KMS-11 (cell line): Measurements from ENCODE around the gene RAD17.
A peak's percentile ranks its signal among the peaks of the same experiment; 100 is the strongest.
"Not testable (repeated sequence)": the region's sequence is repeated elsewhere in the genome, so short reads cannot be mapped to it uniquely, and the experiment has no call there.

Source experiments
- H2AFZ ChIP-seq: fragments of 200-600 bp; sonication (generic); 2 replicates; pipeline ENCODE4 v1.6.1; 2016; ENCODE audit warnings: antibody characterized with exemption, mixed run types, low read depth
- H3K27ac ChIP-seq: fragments of 200-600 bp; sonication (generic); 2 replicates; pipeline ENCODE4 v1.6.1; 2016; ENCODE audit warnings: mild to moderate bottlenecking, mixed run types
- H3K27me3 ChIP-seq: fragments of 200-600 bp; sonication (generic); 2 replicates; pipeline ENCODE4 v1.6.1; 2017; ENCODE audit warnings: mild to moderate bottlenecking, low read depth, mixed run types, moderate library complexity; ENCODE audit not compliant: insufficient read depth
- H3K36me3 ChIP-seq: fragments of 200-600 bp; sonication (generic); 2 replicates; pipeline ENCODE4 v1.6.1; 2017; ENCODE audit warnings: mild to moderate bottlenecking, mixed run types; ENCODE audit not compliant: insufficient read depth
- H3K4me1 ChIP-seq: fragments of 200-600 bp; sonication (generic); 2 replicates; pipeline ENCODE4 v1.6.1; 2016; ENCODE audit warnings: mild to moderate bottlenecking, low read depth, mixed run types; ENCODE audit not compliant: poor library complexity, severe bottlenecking
- H3K4me2 ChIP-seq: fragments of 200-600 bp; sonication (generic); 2 replicates; pipeline ENCODE4 v1.7.0; 2016; ENCODE audit warnings: mild to moderate bottlenecking, mixed run types
- H3K4me3 ChIP-seq: fragments of 200-600 bp; sonication (generic); IDR thresholded peaks from 2 replicates; pipeline ENCODE4 v1.6.1; 2017; ENCODE audit warnings: low read depth, low read length, mixed read lengths; ENCODE audit not compliant: insufficient read depth
- H3K79me2 ChIP-seq: fragments of 200-600 bp; sonication (generic); 2 replicates; pipeline ENCODE4 v1.6.1; 2016; ENCODE audit warnings: low read depth, mixed run types; ENCODE audit not compliant: insufficient read depth
- H3K9ac ChIP-seq: fragments of 200-600 bp; sonication (generic); 2 replicates; pipeline ENCODE4 v1.6.1; 2016; ENCODE audit warnings: mild to moderate bottlenecking, mixed run types
- H4K20me1 ChIP-seq: fragments of 200-600 bp; sonication (generic); 2 replicates; pipeline ENCODE4 v1.6.1; 2016; ENCODE audit warnings: mild to moderate bottlenecking, mixed run types; ENCODE audit not compliant: insufficient read depth
- CTCF ChIP-seq: fragments of 200-600 bp; sonication (generic); conservative IDR thresholded peaks from 2 replicates; pipeline ENCODE4 v1.6.1; 2017; ENCODE audit warnings: low read depth, mild to moderate bottlenecking, antibody characterized with exemption, low read length, moderate library complexity, mixed read lengths

Gene RAD17

GRCh38 chr5:69331528-69332445 is 37.8 kb upstream of the RAD17 start:
- Histone ChIP-seq H3K4me2 (peak overlapping the region; percentile 94), H3K27ac (peak overlapping the region; percentile 37; the same call in 1 of the 2 replicates), H3K79me2 (peaks cover 5% of the 10 kb centered on the region; the same call in 1 of the 2 replicates), H3K27me3 (no peaks in the 10 kb centered on the region), H3K4me1 (peaks cover 15% of the 10 kb centered on the region), H4K20me1 (no peaks in the 10 kb centered on the region), H3K9ac (peak overlapping the region; percentile 61), H2AFZ (peak overlapping the region; percentile 86), H3K36me3 (no peaks in the 10 kb centered on the region), H3K4me3 (peak overlapping the region; percentile 60)
- TF ChIP-seq CTCF, result no peak

- H3K27me3 ChIP-seq, H4K20me1 ChIP-seq, H3K36me3 ChIP-seq, H3K79me2 ChIP-seq, H3K27ac ChIP-seq, H3K9ac ChIP-seq, H3K4me3 ChIP-seq: not testable (repeated sequence)
- H3K4me2 ChIP-seq, result peak overlapping the region; percentile 94; the same call in 1 of the 2 replicates
- peaks cover 15% of the 10 kb centered on the region for H3K4me1 ChIP-seq
- peak overlapping the region; percentile 86; the same call in 1 of the 2 replicates for H2AFZ ChIP-seq
Measured at GRCh38 chr5:69333668-69334315, 35.8 kb upstream of the RAD17 start.

GRCh38 chr5:69334793-69335268 is 34.8 kb upstream of the RAD17 start:
- no peaks in the 10 kb centered on the region for H3K36me3 ChIP-seq
- no peak overlapping the region for H3K27ac ChIP-seq
- H3K4me2 ChIP-seq, result no peak overlapping the region
- no peak overlapping the region for H2AFZ ChIP-seq
- no peak for TF ChIP-seq CTCF
- peaks cover 15% of the 10 kb centered on the region for H3K4me1 ChIP-seq
- H4K20me1 ChIP-seq, result no peaks in the 10 kb centered on the region
- peaks cover 5% of the 10 kb centered on the region; the same call in 1 of the 2 replicates for H3K79me2 ChIP-seq
- H3K4me3 ChIP-seq, result no peak overlapping the region
- no peaks in the 10 kb centered on the region for H3K27me3 ChIP-seq
- H3K9ac ChIP-seq, result no peak overlapping the region

- H3K4me3 ChIP-seq, result no peak overlapping the region
- no peaks in the 10 kb centered on the region for H3K27me3 ChIP-seq
- H3K36me3 ChIP-seq, result no peaks in the 10 kb centered on the region
- H3K79me2 ChIP-seq, result peaks cover 5% of the 10 kb centered on the region; the same call in 1 of the 2 replicates
- peaks cover 15% of the 10 kb centered on the region for H3K4me1 ChIP-seq
- H3K4me2 ChIP-seq, result no peak overlapping the region
- H3K9ac ChIP-seq, result no peak overlapping the region
- H3K27ac ChIP-seq, result no peak overlapping the region
- no peaks in the 10 kb centered on the region for H4K20me1 ChIP-seq
- no peak for TF ChIP-seq CTCF
- no peak overlapping the region for H2AFZ ChIP-seq
Measured at GRCh38 chr5:69335341-69335935, 34.2 kb upstream of the RAD17 start.
